GM19023 (cell line): ENCODE measurements around the gene RPS27A.
A peak's percentile ranks its signal among the peaks of the same experiment; 100 is the strongest.
"Not testable (repeated sequence)": the region's sequence is repeated elsewhere in the genome, so short reads cannot be mapped to it uniquely, and the experiment has no call there.

Experiments
- ATAC-seq: cut with Tn5 transposase; IDR thresholded peaks from one replicate; pipeline ENCODE4 v1.9.1; 2021; ENCODE audit warnings: mild to moderate bottlenecking, moderate library complexity; ENCODE audit not compliant: unreplicated experiment

RPS27A gene

DNA sequence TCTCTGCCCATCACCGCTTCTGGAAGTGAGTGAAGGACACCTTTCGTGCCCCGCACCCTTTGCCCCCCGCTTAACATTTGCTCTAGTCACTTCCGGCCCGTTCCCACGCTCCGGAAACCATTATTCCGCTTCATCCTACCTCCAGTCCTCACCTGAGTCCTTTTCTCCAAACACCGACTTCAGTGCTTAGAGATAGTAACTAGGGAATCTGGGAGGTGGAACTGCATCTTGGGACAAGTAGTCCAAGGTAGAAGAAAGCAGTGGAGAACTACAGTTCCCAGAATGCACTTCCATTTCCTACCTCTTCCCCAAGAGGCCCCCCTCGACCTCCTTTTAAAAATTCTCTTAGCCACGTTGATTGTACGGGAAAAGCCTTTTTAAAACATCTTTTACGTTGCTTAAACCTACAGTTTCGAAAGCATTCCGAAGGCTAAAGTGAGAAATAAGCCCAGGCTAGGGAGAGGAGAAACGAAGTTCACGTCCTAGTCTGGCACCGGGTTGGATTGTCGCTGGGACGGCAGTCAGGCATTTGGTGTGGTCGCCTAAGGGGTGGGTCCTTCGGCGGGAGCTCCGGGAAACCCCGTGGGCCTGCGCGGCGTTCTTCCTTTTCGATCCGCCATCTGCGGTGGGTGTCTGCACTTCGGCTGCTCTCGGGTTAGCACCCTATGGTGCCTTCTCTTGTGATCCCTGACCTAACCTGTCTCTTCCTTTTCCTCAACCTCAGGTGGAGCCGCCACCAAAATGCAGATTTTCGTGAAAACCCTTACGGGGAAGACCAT, at the start of gene RPS27A, which contains the start of gene CLHC1:
TSS of gene RPS27A (plus strand) at position 605 of the 779 bp plus-strand sequence. CDS start at position 742, 137 bp downstream.
TSS of gene CLHC1 (minus strand) at position 210 of the 779 bp plus-strand sequence. CDS start 9,882 bp downstream, outside the sequence.
- peak; percentile 85 for ATAC-seq

DNA sequence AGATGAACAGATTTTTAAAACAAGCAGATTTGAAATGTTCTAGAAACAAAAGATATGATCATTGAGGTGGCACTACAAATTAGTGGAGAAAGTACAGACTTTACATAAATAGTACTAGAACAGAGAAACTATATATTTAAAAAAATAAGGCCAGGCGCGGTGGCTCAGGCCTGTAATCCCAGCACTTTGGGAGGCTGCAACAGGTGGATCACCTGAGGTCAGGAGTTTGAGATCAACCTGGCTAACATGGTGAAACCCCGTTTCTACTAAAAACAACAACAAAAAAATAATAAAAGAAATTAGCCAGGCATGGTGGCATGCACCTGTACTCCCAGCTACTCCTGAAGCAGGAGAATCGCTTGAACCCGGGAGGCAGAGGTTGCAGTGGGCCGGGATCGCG, 45.7 kb upstream of the RPS27A start:
- ATAC-seq = not testable (repeated sequence)

DNA sequence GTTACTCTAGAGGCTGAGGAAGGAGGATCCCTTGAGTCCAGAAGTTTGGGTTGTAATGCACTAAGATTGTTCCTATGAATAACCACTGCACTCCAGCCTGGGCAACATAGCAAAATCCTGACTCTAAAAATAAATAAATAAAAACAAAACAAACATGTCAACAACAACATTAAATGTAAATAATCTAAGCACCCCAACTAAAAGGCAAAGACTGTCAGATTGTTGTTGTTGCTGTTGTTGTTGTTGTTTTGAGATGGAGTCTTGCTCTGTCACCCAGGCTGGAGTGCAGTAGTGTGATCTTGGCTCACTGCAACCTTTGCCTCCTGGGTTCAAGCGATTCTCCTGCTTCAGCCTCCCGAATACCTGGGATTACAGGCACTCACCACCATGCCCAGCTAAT, 40.6 kb upstream of the RPS27A start:
- not testable (repeated sequence) for ATAC-seq

DNA sequence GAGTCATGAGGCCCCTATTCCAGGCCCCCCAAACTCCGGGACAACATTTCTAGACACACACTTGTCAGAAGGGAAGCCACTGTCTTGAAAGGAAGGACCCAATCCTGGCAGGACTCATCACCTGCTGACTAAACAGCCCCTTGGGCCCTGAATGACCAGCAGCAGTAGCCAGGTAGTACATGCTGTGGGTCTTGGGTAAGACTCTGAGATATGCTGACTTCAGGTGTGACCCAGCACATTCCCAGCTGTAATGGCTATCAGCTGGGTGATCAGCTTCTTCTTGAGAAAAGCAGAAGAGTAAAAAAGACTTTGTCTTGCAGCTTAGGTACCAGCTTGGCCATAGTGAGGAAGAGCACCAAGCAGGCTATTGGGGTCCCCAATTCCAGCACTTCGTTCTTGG, 36.0 kb upstream of the RPS27A start:
- ATAC-seq = no peak

DNA sequence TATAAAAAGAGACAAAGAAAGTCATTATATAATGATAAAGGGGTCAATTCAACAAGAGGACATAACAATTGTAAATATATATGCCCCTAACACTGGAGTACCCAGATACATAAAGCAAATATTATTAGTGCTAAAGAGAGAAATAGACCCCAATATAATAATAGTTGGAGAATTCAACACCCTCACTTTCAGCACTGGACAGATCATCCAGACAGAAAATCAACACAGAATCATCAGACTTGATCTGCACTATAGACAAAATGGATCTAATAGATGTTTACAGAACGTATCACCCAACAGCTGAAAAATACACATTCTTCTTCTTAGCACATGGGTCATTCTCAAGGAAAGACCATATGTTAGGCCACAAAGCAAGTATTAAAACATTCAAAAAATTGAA, 32.1 kb upstream of the RPS27A start:
- ATAC-seq = no peak

DNA sequence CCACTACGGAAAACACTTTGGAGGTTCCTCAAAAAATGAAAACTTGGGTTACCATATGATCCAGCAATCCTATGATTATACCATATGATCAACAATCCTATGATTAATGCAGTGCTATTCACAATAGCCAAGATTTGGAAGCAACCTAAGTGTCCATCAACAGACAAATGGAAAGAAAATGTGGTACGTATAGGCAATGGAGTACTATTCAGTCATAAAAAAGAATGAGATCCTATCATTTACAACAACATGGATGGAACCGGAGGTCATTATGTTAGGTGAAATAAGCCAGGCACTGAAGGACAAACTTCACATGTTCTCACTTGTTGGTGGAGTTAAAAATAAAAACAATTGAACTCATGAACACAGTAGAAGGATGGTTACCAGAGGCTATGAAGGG, 28.0 kb upstream of the RPS27A start:
- no peak for ATAC-seq

DNA sequence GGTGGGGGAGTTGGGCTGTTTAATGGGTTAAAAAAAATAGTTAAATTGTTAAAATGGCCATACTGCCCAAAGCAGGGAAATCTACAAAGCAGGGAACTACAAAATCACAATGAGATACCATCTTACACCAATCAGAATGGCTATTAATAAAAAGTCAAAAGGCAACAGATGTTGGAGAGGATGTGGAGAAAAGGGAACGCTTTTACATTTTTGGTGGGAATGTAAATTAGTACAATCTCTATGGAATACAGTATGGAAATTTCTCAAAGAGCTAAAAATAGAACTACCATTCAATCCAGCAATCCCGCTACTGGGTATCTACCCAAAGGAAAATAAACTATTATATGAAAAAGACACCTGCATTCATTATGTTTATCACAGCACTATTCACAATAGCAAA, 27.5 kb upstream of the RPS27A start:
- no peak for ATAC-seq

DNA sequence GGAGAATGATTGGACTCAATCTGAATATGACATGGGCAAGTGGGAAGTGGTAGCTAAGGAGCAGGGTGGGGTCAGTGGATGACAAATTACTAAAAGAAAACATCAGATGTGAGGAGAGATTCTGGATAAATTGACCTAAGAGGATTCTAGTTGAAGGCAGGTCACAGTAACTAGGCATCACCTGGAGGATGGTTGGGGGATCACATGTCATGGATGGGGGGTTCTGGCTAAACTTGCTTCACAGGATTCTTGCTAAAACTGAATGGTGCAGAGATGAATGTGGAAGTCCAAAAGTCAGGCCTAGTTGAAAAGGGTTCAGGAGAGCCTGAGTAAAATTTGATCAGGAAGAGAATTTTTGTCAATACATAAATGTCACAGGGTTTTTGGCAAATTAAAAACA, 18.7 kb upstream of the RPS27A start:
- ATAC-seq = no peak

DNA sequence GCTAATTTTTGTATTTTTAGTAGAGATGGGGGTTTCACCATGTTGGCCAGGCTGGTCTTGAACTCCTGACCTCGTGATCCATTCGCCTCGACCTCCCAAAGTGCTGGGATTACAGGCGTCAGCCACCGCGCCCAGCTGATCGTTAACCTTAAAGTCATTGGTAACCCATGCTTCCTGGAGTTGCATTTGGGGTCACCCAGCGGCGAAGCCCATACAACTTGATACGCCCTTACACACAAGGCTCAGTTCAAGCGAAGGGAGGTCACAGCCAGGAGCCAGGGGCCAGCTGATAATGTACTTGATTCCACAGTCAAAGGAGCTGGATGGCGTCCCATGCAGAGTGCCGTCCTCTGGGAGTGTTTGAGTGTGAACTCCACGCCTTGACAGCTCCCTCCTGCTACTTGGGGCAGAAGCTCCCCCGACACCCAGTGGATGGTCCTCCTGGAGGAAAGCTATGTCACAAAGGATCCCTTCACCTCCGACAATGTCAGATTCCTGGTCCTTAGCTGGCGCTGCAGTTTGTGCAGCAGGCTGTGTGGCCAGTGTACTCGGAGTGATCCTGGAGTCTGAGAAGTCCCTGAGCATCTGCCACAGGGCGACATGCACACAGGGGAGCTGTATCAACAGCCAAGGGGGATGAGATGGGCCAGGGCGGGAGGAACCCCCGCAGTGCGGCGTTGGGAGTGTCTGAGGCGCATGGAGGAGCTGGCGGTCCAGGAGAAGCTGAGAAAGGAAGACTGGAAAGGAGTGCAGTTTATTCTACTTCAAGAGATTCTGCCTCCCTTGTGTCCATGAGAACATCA, 8.3 kb upstream of the RPS27A start:
- no peak for ATAC-seq

DNA sequence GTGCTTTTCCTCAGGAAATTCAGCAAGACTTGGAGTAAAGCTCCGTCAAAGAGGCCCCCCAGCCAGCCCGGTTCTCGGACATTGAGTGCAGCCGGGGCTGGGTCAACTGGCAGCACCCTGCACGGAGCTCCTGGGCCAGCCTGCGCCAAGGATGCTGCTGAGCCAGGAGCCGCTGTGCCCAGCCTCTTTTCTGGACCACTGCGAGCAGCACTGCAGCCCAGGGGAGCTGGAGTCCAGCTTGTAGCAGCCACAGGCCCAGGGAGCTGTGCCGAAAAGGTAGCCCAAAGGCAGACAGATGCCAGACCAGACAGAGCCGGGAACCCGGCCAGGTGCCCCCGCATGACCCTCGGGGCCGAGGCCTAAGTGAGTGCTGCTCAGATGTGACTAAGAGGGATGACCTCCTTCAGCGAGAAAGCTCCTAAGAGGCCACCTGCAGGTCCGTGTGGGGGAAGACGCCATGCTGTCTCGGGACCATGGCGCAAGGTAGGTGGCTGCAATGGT, 7.7 kb upstream of the RPS27A start:
- no peak for ATAC-seq

DNA sequence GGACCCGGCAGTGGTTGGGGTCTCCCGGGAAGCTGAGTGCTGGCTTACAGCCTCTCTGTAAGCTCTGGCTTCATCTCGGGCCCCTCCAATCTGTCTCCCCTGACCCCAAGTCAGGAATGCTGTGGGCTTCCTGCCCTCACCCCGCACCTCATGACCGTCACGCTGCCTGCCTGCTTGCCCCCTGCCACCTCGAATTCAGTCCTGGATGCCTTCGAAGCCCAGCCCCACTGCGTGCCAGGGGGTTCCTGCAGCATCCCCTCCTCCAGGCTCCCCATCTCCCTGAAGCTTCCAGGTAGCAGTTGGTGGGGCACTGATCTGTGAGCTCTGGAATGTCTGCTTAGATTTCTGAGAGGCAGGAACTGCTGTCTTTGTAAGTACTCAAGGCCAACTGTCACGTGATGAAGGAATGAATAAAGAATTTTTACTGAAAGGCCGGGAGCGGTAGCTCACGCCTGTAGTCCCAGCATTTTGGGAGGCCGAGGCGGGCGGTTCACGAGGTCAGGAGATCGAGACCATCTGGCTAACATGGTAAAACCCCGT, 6.9 kb upstream of the RPS27A start:
- ATAC-seq = no peak

DNA sequence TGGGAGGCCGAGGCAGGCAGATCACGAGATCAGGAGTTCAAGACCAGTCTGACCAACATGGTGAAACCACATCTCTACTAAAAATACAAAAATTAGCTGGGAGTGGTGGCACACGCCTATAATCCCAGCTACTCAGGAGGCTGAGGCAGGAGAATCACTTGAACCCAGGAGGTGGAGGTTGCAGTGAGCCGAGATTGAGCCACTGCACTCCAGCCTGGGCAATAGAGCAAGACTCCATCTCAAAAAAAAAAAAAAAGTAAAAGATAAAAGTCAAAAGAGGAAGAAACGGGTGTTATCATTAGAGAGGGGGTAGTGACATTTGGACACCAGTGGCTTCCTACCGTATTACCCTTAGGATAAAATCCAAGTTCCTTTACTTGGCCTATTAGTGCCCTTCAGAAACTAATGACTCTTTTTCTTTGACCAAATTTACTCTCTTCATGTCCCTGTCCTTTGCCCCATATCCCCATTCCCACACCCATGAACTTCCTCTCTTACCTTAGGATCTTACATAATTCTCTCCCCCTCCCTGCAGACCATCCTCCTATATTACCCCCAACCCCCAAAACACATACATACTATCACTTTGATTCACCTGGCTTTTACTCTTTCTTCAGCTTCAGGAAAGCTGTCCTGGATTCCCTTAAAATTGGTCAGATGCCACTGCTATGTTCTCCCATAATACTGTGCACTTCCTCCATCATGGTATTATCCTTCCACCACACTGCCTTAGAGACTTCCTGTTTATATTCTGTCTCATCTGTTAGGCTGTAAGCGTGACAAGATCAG, 4.9 kb upstream of the RPS27A start:
- ATAC-seq = not testable (repeated sequence)

DNA sequence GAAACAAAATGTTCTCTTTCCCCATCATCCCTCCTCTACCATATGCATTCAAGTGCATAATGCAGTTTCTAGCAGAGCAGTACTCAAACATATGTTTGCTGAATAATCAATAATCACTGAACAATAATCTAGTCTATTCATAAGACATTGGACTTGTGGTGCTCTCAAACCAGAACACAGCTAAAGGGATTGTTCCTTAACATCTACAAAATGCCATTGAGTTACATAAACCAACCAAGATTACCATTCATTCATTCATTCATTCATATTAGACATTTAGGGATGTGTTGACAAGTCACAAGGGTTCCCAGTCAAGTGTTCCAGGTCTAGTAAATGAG, 4.3 kb upstream of the RPS27A start:
- ATAC-seq = no peak

DNA sequence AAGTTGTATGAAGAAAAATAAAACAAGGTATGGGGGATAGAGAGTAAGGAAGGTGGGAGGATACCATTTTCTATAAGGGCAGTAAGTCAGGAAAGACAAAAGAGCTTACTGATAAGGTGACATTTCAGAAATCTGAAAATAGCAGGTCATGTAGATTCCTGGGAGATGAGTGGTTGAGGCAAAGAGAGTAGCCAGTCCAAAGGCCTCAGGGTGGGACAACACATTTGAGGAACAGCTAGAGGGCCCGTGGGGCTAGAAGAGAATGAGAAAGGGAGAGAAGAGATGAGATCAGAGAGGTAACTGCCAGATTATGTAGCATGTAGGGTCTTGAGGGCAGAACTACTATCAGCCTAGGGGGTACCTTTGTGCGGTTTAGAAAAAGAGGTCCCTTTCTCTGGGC, 3.3 kb upstream of the RPS27A start:
- ATAC-seq = no peak

DNA sequence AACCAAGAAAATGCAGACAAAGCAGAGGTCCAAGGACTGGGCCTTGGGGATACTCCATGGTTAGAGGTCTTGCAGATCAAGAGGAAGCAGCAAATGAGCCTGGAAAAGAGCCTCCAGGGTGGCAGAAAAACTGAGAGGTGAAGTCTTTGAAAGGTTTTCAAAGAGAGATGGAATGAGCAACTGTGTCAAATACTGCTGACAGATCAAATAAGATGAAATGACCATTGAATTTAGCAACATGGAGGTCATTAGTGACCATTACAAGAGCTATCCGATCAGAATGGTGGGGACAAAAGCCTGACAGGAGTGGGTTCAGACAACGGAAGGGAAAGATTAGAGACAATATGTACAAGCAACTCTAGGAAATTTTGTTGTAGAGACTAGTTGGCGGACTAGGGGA, 1.9 kb upstream of the RPS27A start:
- no peak for ATAC-seq

DNA sequence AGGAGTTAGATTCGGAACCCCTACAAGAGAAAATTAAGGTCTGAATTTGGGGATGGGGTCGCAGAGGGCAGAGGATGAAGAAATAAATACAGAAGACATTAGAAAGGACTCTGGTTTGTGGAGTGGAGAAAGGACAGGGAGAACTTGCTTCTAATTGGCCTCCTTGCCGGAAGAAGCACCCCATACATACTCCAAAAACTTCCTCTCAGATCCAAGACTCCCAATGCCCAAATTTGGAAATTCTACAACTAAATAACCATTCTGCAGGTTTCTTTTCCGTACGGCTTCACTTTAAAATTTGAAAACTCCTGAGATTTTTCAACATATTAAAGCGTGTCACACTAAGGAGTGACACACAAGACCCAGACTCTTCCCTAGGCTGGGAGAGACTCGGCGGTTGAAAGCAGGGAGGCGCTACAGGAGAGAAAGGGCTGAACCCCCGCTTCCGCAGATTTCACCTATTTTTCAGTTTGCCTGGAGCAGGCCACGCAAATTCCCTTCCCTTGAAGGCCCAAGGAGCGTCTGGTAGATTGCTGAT, 873 bp upstream of the RPS27A start:
- no peak for ATAC-seq

DNA sequence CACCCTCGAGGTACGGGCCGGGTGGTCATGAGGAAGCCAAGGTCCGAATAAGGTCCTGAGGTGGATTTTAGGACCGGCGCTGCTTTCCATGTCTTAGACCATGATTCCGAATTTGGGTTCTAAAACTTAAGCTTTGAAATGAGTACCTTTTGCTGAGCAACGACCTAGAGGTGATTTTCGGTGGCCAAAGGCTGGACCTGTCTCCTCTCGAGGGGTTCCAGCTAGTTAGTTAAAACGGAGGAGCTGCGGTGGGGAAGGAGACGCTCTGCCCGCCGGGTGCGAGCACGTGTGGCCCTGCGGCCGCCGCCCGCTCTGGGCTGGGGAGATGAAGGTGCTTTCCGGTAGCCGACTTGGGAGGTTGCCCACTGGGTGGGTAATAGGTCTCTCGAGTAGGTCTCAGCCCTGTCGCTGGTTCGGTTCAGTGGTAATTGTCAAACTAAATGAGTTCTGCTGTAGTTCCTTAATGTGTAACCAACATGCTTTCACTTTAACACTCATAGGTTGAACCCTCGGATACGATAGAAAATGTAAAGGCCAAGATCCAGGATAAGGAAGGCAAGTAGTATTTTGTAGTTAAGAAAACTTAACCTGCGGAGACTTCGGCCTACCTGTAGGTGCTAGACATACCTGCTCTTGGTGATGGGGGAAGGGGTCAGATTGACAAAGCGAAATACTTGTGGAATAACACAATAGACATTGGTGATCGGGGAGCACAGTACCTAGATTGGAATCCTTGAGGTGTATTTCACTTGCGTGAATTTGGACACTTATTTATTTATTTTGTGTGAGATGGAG, 572 bp downstream of the RPS27A start:
- peak; percentile 39 for ATAC-seq

DNA sequence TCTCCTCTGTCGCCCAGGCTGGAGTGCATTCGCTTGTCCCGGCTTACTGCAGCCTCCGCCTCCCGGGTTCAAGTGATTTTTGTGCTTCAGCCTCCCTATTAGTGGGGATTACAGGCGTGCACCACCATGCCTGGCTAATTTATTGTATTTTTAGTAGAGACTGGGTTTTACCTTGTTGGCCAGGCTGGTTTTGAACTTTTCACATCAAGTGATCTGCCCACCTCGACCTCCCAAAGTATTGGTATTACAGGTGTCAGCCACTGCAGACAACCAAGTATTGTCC, 1.1 kb downstream of the RPS27A start:
- no peak for ATAC-seq

DNA sequence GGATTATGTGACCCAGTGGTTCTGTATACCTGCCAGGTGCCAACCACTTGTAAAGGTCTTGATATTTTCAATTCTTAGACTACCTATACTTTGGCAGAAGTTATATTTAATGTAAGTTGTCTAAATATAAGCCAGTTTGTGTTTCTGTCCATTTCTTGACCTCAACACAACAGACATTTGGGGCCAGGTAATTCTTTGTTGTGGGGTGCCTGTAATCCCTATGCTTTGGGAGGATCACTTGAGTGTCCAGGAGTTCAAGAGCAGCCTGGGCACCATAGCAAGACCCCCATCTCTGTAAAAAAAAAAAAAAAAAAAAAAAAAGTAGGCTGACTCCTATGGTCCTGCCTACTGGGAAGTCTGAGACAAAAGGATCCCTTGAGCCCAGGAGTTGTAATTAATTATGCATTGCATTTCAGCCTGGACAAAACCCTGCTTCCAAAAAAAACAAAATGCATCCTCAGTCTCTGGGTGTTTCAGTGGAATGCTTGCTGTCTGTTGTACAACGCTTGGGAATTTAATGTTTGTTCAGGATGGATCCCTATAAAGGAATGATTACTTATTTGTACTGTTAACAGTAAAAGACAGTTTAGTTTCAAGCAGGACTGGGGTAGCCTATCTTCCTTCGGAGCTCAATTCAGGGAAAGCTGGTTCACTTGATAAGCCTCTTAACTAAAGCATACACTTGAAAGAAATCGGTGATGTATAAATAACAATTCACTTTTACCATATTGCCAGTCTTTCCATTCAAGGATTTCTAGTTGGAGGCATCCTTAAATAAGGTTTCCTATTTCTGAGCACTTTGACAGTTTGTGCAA, 3.4 kb downstream of the RPS27A start:
- no peak for ATAC-seq
